ENCODE data around the gene SPTA1.

Gene SPTA1

DNA sequence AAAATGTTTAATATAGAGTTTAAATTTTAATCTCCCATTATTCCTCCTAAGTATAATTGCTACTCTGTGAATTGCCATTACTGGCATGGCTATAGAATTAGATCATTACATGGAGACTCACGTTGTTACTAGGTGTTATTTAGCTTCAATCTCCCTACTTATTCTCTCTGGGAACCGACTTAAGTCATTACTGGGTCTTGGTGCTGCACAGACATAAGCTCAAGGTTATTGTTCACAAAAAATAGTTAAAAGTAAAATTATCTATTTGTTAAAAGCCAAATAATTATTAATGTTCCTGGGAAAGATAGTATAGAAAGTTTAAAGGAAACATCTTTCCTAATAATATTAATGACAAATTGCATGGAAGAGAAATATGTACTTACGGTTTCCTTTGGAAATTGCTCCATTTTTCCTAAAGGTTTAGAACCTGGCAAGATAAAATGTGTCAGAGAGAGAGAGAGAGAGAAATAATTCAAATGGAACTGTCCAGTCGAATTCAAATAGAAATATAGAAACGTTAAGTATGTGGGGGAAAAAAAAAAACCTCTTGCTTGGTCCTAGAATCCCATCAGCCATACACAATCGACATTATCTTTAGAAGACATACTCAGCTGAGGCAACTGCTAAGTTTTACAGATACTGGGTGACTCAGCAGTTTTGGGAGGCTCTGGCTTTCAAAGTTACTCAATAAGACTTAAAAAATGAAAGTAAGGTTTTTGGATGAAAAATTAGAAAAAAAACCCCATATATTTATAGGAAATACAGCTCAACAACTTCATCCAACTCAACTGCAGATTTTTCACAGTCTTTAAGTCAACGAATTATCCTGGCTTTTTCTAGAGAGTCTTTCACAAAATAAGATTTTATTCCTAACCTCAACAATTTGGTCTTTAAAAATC lies at the start of gene SPTA1:
Gene SPTA1 (minus strand): TSS at position 605 of the 899 bp plus-strand sequence. CDS start 198 bp downstream, at position 407.
- TF ChIP-seq, protein P1, sequence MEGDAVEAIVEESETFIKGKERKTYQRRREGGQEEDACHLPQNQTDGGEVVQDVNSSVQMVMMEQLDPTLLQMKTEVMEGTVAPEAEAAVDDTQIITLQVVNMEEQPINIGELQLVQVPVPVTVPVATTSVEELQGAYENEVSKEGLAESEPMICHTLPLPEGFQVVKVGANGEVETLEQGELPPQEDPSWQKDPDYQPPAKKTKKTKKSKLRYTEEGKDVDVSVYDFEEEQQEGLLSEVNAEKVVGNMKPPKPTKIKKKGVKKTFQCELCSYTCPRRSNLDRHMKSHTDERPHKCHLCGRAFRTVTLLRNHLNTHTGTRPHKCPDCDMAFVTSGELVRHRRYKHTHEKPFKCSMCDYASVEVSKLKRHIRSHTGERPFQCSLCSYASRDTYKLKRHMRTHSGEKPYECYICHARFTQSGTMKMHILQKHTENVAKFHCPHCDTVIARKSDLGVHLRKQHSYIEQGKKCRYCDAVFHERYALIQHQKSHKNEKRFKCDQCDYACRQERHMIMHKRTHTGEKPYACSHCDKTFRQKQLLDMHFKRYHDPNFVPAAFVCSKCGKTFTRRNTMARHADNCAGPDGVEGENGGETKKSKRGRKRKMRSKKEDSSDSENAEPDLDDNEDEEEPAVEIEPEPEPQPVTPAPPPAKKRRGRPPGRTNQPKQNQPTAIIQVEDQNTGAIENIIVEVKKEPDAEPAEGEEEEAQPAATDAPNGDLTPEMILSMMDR (IDR thresholded peaks at IDR 0.05), result no peak
- no peak for TF ChIP-seq ZFX (IDR thresholded peaks at IDR 0.05; ENCODE audit: borderline replicate concordance)
- H3K27ac ChIP-seq, result no peak within 1 kb of the TSS

- TF ChIP-seq, protein P1 (IDR thresholded peaks at IDR 0.05), result no peak
- no peak for TF ChIP-seq ZFX (IDR thresholded peaks at IDR 0.05; ENCODE audit: borderline replicate concordance)
- H3K27ac ChIP-seq, result no peak overlapping the region
These were observed 49.3 kb upstream of the SPTA1 start for GRCh38 chr1:158735848-158736247.

DNA sequence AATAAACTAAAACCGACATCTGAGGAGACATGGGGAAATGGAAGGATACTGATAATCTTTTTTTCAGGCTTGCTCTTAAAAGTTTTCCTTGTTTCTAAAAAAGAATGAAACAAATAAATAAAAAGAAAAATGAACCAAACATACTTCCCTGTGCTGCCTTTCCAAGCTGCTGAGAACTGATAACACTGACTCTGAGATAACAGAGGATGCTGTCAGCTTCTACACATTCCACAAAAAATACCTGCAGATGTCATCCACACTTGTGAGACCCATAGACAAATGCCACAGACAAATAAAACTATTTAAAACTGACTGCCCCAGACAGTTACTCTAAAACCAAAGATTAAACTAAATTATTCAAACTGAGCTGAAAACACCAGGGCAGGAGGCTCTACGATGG lies 46.0 kb upstream of the SPTA1 start:
- H3K27ac ChIP-seq, result no peak overlapping the region
- TF ChIP-seq, protein P1 (IDR thresholded peaks at IDR 0.05), result no peak
- TF ChIP-seq ZFX (IDR thresholded peaks at IDR 0.05; ENCODE audit: borderline replicate concordance), result no peak

- TF ChIP-seq ZFX (IDR thresholded peaks at IDR 0.05; ENCODE audit: borderline replicate concordance), result no peak
- TF ChIP-seq, protein P1 (IDR thresholded peaks at IDR 0.05), result no peak
- H3K27ac ChIP-seq, result no peak overlapping the region
These were observed 45.2 kb upstream of the SPTA1 start for GRCh38 chr1:158731707-158732106.

DNA sequence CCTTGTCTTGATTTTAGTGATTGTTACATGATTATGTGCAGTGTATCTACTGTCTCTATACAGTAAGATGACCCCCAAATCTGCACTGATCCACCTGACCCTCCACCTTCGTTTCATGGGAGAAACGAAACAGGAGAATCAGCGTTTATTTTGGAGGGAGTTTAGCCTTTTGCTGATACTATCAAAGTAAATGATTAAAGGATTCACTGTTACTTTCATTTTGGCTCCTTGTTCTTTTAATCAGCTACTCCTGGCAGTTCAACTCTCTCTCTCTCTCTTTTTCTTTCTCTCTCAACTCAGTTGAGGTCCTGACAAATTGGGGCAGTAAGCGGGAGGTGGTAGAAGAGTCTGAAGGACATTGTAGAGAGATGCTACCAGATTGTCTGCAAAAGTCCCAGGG lies 43.9 kb upstream of the SPTA1 start:
- no peak overlapping the region for H3K27ac ChIP-seq
- TF ChIP-seq ZFX (IDR thresholded peaks at IDR 0.05; ENCODE audit: borderline replicate concordance), result no peak
- TF ChIP-seq, protein P1 (IDR thresholded peaks at IDR 0.05), result no peak

DNA sequence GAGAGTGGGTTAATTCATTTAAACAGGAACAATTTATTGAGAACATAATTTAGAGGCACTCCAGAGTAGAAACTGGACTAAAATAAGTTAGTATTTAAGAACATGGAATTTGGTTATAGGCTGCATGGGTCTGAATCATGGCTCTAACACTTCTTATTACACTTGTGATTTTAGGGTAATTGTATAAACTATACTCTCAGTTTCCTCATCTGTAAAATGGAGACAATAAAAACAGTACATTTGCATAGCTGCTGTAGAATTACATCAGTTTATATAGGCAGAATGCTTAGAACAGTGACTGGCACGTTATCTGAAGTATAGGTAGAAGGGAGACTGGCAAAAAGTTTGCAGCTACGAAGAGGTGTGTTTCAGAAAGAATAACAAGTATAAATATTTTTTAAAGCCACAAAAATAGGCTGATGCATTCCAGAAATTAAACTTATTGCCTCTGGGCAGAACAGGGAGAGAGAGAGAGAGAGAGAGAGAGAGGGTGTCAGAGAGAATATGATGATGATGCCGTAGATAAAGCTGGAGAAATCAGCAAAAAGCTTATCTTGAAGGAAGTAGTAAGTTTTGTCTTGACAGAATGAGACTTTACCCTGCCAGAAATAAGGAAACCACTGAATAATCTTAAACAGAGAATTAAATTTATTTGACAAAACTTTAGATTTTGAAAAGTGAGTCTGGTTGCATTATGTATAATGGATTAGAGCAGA lies 42.2 kb upstream of the SPTA1 start:
- no peak overlapping the region for H3K27ac ChIP-seq
- no peak for TF ChIP-seq ZFX (IDR thresholded peaks at IDR 0.05; ENCODE audit: borderline replicate concordance)
- TF ChIP-seq, protein P1 (IDR thresholded peaks at IDR 0.05), result no peak

DNA sequence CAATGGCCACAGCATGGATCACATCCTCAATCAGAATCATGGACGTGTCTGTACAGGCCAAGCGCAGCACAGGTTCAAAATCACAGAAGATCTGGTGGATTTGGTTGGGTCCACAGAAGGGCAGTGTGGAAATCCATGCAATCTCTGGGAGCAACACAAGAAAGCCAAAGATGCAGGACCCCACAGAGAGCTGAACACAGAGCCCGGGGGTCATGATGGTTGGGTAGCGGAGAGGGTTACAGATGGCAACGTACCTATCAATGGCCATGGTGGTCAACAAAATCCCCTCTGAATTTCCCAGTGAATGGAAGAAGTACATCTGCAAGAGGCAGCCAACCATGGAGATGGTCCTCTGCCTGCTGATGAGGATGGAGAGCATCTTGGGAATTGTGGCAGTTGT lies 37.9 kb upstream of the SPTA1 start:
- no peak overlapping the region for H3K27ac ChIP-seq
- TF ChIP-seq ZFX (IDR thresholded peaks at IDR 0.05; ENCODE audit: borderline replicate concordance), result no peak

All from 22Rv1 (cell line).